ENCODE data around the gene RIT1.

Gene RIT1

GRCh38 chr1:155856975-155857930 is 53.9 kb downstream of the RIT1 start, which contains the start of gene GON4L:
GON4L (minus strand) TSS chr1:155857214; CDS start chr1:155853780, 3,434 bp downstream.
- DNase-seq (ENCODE audit: low read depth in 2 of 2), result peak; percentile 72 to 73

- no peak for DNase-seq (ENCODE audit: low read depth in 2 of 2)
Measured at GRCh38 chr1:155856257-155856974, 54.7 kb downstream of the RIT1 start.

DNA sequence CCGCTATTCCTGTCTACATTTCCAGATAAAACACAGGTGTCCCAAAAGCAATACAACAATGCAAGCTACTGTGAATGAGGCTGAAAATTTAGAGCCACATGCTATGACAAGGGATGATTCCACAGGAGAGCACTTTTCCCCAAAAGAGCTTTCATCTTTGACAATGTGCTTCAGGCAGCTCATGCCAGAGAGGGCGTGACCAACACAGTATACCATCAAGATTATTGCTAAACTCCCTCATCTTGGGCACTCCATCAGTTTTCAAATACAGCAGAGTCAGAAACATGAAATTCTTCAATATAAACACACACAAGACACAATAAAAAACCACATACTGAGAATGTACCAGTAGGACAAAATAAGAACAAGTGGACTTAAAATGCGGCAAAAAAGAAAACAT is 60.8 kb downstream of the RIT1 start:
- no peak for DNase-seq (ENCODE audit: low read depth in 2 of 2)

- no peak for DNase-seq (ENCODE audit: low read depth in 2 of 2)
Measured at GRCh38 chr1:155847823-155848529, 63.2 kb downstream of the RIT1 start.

Measured in fibroblast of skin of left biceps (primary cell).